ENCODE results near the gene TMEM37.

The TMEM37 gene

DNA sequence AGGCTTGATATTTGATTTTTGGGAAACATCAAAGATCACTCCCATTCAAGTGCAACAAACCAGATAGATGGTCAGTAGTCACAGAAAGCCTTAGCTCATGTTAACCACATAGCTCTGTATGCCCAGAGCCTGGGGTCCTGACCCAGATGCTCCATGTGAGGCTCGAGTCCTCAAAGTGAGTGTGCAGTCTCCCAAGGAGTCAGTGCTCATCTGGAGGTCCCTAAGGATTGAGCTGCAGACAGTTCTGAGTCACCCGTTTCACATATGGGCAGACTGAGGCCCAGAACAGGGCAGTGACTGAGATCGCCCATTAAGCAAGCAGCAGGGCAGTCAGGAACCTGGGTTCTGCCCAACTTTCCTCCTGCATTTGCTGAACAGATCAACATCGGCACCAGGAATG is 9.2 kb downstream of the TMEM37 start:
- no peak for DNase-seq
- Histone ChIP-seq H3K36me3 (replicated peaks) (no peaks in the 10 kb centered on the region), H3K27me3 (replicated peaks) (peaks cover 6% of the 10 kb centered on the region), H3K27ac (no peak overlapping the region), H3K4me3 (ENCODE audit: low read depth, low read length) (no peak overlapping the region)
- in situ Hi-C loops (cut with HindIII; ENCODE audit: low pct_ligation_motif_present, low sequenced_read_pairs) = no loop called here
- no peak for TF ChIP-seq CTCF (IDR thresholded peaks at IDR 0.05; ENCODE audit: low read depth, low read length, missing control alignments)

DNA sequence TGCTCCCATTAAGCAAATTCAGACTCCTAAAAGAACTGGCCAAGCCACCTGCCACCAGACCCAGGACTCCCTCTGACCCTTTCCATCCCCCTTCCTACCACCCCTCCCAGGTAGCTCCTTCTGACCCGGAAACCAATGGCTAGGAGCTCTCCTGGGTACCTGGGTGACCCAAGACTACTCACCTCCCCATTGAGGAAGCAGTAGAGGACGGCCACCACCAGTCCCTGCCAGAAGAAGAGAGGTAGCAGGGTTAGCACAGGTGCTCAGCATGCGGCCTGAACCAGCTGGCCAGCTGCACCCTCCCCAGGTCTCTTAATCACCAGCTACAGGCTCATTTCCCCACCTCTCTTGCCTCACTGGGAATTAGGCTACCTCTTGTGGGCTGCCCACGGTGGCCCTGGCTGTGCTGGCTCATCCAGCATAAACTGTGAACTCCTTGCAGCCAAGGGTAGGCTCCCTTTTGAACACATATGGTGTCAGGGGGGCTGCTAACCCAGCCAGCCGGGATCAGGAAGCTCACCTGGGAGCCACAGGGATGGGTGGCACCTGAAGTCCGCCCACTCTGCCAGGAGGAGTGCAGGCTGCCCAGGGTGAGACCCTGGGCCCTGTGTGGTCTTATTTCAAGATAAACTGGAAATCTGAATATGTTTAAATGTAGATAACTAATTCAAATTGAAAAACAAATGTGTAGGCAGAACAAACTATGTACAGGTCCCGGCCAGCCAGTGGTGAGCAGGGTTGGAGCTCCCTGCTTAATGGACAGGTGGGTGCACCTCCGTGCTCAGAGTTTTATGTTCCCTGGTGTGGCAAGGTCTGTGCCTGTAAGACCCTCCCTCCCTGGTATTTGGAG is 9.9 kb downstream of the TMEM37 start:
- no peak for TF ChIP-seq CTCF (IDR thresholded peaks at IDR 0.05; ENCODE audit: low read depth, low read length, missing control alignments)
- H3K36me3 ChIP-seq (replicated peaks) = no peaks in the 10 kb centered on the region
- H3K27ac ChIP-seq = no peak overlapping the region
- no peak overlapping the region for H3K4me3 ChIP-seq (ENCODE audit: low read depth, low read length)
- in situ Hi-C loops (cut with HindIII; ENCODE audit: low pct_ligation_motif_present, low sequenced_read_pairs) = no loop called here
- peaks cover 6% of the 10 kb centered on the region for H3K27me3 ChIP-seq (replicated peaks)
- DNase-seq = no peak

- no peaks in the 10 kb centered on the region for H3K36me3 ChIP-seq (replicated peaks)
- H3K27ac ChIP-seq = no peak overlapping the region
- H3K27me3 ChIP-seq (replicated peaks) = peaks cover 8% of the 10 kb centered on the region
- in situ Hi-C loops (cut with HindIII; ENCODE audit: low pct_ligation_motif_present, low sequenced_read_pairs) = no loop called here
- no peak for DNase-seq
- no peak overlapping the region for H3K4me3 ChIP-seq (ENCODE audit: low read depth, low read length)
- TF ChIP-seq CTCF (IDR thresholded peaks at IDR 0.05; ENCODE audit: low read depth, low read length, missing control alignments) = no peak
These were observed 10.6 kb downstream of the TMEM37 start for GRCh38 chr2:119442226-119442619.

DNA sequence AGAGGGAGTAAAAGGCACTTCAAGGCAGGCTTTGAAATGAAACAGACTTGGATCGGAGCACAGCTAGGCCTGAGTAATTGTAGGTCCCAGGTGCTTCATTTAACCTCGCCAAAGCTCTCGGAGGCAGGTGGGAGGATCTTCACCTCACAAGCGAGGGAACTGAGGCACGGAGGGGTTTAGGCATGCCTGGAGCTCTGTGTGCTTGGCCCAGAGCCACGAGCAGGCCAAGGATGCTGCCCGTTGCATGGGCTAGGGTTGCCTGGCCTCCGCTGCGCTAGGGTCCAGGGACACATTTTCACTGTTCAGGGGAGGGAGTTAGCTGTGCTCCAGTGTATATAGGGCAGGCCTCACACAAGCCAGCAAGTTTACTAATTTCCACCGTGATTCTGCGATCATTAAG is 11.2 kb downstream of the TMEM37 start:
- no peak for DNase-seq
- Histone ChIP-seq H3K27me3 (replicated peaks) (peaks cover 6% of the 10 kb centered on the region), H3K4me3 (ENCODE audit: low read depth, low read length) (no peak overlapping the region), H3K36me3 (replicated peaks) (no peaks in the 10 kb centered on the region), H3K27ac (no peak overlapping the region)
- in situ Hi-C loops (cut with HindIII; ENCODE audit: low pct_ligation_motif_present, low sequenced_read_pairs) = no loop called here
- no peak for TF ChIP-seq CTCF (IDR thresholded peaks at IDR 0.05; ENCODE audit: low read depth, low read length, missing control alignments)

DNA sequence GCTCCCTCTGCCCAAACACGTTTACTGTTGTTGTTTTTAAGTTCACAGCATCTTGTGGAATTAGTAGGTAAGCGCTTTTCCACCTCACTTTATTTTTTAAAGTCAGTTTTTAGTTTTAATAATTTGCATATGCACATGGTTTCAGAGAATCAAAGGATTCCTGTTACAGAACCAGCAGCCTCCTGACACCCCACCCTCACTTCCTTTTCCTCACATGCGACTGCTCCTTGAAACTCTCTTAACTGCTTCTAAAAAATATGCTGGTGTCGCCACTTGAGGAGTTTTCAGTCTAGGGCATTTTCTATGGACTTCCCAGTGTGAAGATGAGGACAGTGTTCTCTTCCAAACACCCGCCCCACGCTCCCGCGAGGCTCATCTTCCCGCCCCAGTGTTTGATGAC is 14.4 kb downstream of the TMEM37 start:
- in situ Hi-C loops (cut with HindIII; ENCODE audit: low pct_ligation_motif_present, low sequenced_read_pairs) = no loop called here
- H3K27me3 ChIP-seq (replicated peaks) = peaks cover 6% of the 10 kb centered on the region
- H3K36me3 ChIP-seq (replicated peaks) = no peaks in the 10 kb centered on the region
- H3K4me3 ChIP-seq (ENCODE audit: low read depth, low read length) = no peak overlapping the region
- no peak for TF ChIP-seq CTCF (IDR thresholded peaks at IDR 0.05; ENCODE audit: low read depth, low read length, missing control alignments)
- H3K27ac ChIP-seq = no peak overlapping the region
- no peak for DNase-seq

Measured in brain microvascular endothelial cell (primary cell).